Heart left ventricle (tissue), 16 donors: ENCODE results near the gene BIVM. TPM values are rescaled to one million over a fixed set of nuclear protein-coding genes. Genes with fewer than 3 reads are reported as not detected.

Experiments used
- ATAC-seq, 4 donors: fragments of 200-7000 bp; cut with Tn5 transposase; one replicate each; pipeline ENCODE4 v1.9.1; 2020 to 2022; ENCODE audit warnings: moderate library complexity in 4 of 4, mild to moderate bottlenecking in 3 of 4, moderate number of reproducible peaks in 1 of 4
- DNase-seq, 5 donors: peaks; one replicate each; pipeline ENCODE4 v3.0.0-alpha.2; 2020
- H3K27ac ChIP-seq, 12 donors: fragments of 200-600 bp; sonication (generic) in 4 of 12; one replicate each; pipeline versions ENCODE4 v1.5.0 to v1.8.0; 2016 to 2022; ENCODE audit warnings: mild to moderate bottlenecking in 2 of 12
- H3K27me3 ChIP-seq, 9 donors: fragments of 200-600 bp; sonication (generic) in 2 of 9; one replicate each; pipeline versions ENCODE4 v1.5.1 to v1.8.0; 2016 to 2022; ENCODE audit warnings: mild to moderate bottlenecking in 3 of 9
- H3K36me3 ChIP-seq, 9 donors: fragments of 200-600 bp; sonication (generic) in 2 of 9; one replicate each; pipeline versions ENCODE4 v1.5.0 to v1.8.0; 2018 to 2022; ENCODE audit warnings: mild to moderate bottlenecking in 2 of 9
- H3K4me1 ChIP-seq, 12 donors: fragments of 200-600 bp; sonication (generic) in 4 of 12; one replicate each; pipeline versions ENCODE4 v1.5.0 to v1.8.0; 2016 to 2022; ENCODE audit warnings: mild to moderate bottlenecking in 3 of 12
- H3K4me3 ChIP-seq, 12 donors: fragments of 200-600 bp; sonication (generic) in 4 of 12; one replicate each; pipeline versions ENCODE4 v1.5.0 to v1.8.0; 2017 to 2022; ENCODE audit warnings: mild to moderate bottlenecking in 9 of 12, moderate library complexity in 4 of 12
- H3K9me3 ChIP-seq, 12 donors: fragments of 200-600 bp; sonication (generic) in 4 of 12; one replicate each; pipeline versions ENCODE4 v1.5.0 to v1.8.0; 2016 to 2022; ENCODE audit warnings: mild to moderate bottlenecking in 1 of 12
- CTCF ChIP-seq, 12 donors: fragments of 200-600 bp; sonication (generic) in 4 of 12; IDR thresholded peaks; one replicate each; pipeline versions ENCODE4 v1.5.0 to v1.8.0; 2018 to 2022; ENCODE audit warnings: antibody characterized with exemption in 12 of 12, mild to moderate bottlenecking in 5 of 12
- POLR2A ChIP-seq, 2 donors: fragments of 450-650 bp; IDR thresholded peaks; one replicate each; pipeline ENCODE4 v1.6.1; 2017; ENCODE audit warnings: antibody characterized with exemption in 2 of 2, mild to moderate bottlenecking in 2 of 2, moderate library complexity in 2 of 2
- WGBS, 4 donors: extraction: QIAGEN DNeasy Blood & Tissue Kit in 2 of 4; methylation state at CpG; one replicate each; pipeline versions ENCODE4 v1.1.5 to v1.1.7; 2013 to 2018; 5-methylcytosine and 5-hydroxymethylcytosine counted together
- intact Hi-C, 10 donors: fragments of 100-400 bp; cut with DNase I; formaldehyde crosslinking; loops; one replicate each; pipeline versions ENCODE4 v1.11.1 to v1.14.2; 2022
- polyA plus RNA-seq, 2 donors: library from polyadenylated mRNA; stranded (reverse); fragments of 200-250 nt; gene quantifications; one replicate each; pipeline ENCODE4 v1.2.3, GENCODE V29; 2013
- total RNA-seq, 9 donors: library from RNA; depleted of rRNA in 2 of 9; stranded (reverse); fragments of >200 nt in 2 of 9; fragmentation: NEBNext Ultra II Directional in 3 of 9; extraction: Animal tissue kit (Norgen Biotek cat#: 25700) in 3 of 9; gene quantifications; one replicate each; pipeline versions ENCODE4 v1.1.0 to v1.2.4, GENCODE V29; 2016 to 2023
- donor health status: ischemic (EF 13 %, LVEDD 7.1; RV severe dilation, severe dysfunction).
- donor health status: healthy with polysubstance abuse.
- donor health status: DM: no; HTN: yes; CAD: no.
- donor health status: DM: no; HTN: no; CAD: no.
- donor health status: ischemic (EF 25% LVEDD 6.9; RV normal size, moderate dysfunction).
- donor health status: ischemic (EF 25% LVEDD 5.7; RV mildly dilated, moderate dysfunction).
- donor health status: healthy.
- donor health status: DM: yes; HTN: yes; CAD: no.
- donor health status: ischemic (EF 35%, LVEDD 5.7; RV mildly dilated, moderate dysfunction).
- donor health status: nonischemic (EF 11% LVEDD 7.7; RV severe dilation, severe dysfunction).
- donor health status: DM: yes; HTN: yes; CAD: no.
- donor health status: PGD.
- donor health status: ischemic (EF 29% LVEDD 5.4; RV normal size, mild dysfunction).
- donor health status: nonischemic (EF 23%, LVEDD 6.1; RV moderate dilation, normal function).

Gene BIVM
- total and polyA plus RNA-seq, 11 donors, result 10.3 to 35.7 (median 24.5) TPM

GRCh38 chr13:102862624-102863210 lies 63.8 kb downstream of the BIVM start:
- Histone ChIP-seq H3K27me3 (no peaks in the 10 kb centered on the region), H3K9me3 (peaks cover 0 to 7% (median 0%) of the 10 kb centered on the region in 12 donors), H3K36me3 (peaks cover 6 to 100% (median 98%) of the 10 kb centered on the region in 9 donors), H3K4me3 (no peak overlapping the region), H3K4me1 (peaks cover 0 to 6% (median 5%) of the 10 kb centered on the region in 12 donors), H3K27ac (no peak overlapping the region)
- ATAC-seq (no peak), DNase-seq (no peak)
- intact Hi-C loops, result no loop called here
- no peak for TF ChIP-seq CTCF (IDR thresholded peaks at IDR 0.05)
- no peak for TF ChIP-seq POLR2A (IDR thresholded peaks at IDR 0.05)
- 84 to 88% (median 86%) methylated on average over 13 of the region's 13 CpGs for WGBS, 4 donors

- H3K4me3 ChIP-seq, result no peak overlapping the region
- H3K9me3 ChIP-seq, result peaks cover 0 to 7% (median 0%) of the 10 kb centered on the region in 12 donors
- no peaks in the 10 kb centered on the region for H3K27me3 ChIP-seq
- 43 to 60% (median 51%) methylated on average over 4 of the region's 4 CpGs for WGBS, 4 donors
- DNase-seq, result peak in 3 of 5 donors; percentile 23 to 63 (median 49)
- intact Hi-C loops, result no loop called here
- peaks cover 0 to 6% (median 5%) of the 10 kb centered on the region in 12 donors for H3K4me1 ChIP-seq
- H3K36me3 ChIP-seq, result peaks cover 6 to 100% (median 98%) of the 10 kb centered on the region in 9 donors
- ATAC-seq, result peak; percentile 91 to 92 (median 92)
- no peak overlapping the region for H3K27ac ChIP-seq
- TF ChIP-seq POLR2A (IDR thresholded peaks at IDR 0.05) (no peak), CTCF (IDR thresholded peaks at IDR 0.05) (no peak)
These were observed 64.7 kb downstream of the BIVM start for GRCh38 chr13:102863590-102863989.

GRCh38 chr13:102868366-102868936 lies 69.5 kb downstream of the BIVM start:
- intact Hi-C loops, result loop anchor here in 1 of 10 donors (5.0 kb wide), 1 partner anchor 49 kb away; no protein-coding TSS in a partner anchor
- DNase-seq (no peak), ATAC-seq (no peak)
- Histone ChIP-seq H3K36me3 (peaks cover 2 to 95% (median 78%) of the 10 kb centered on the region in 9 donors), H3K4me3 (no peak overlapping the region), H3K27ac (no peak overlapping the region), H3K9me3 (peaks cover 0 to 7% (median 0%) of the 10 kb centered on the region in 12 donors), H3K27me3 (no peaks in the 10 kb centered on the region), H3K4me1 (peaks cover 0 to 30% (median 14%) of the 10 kb centered on the region in 12 donors)
- 82 to 86% (median 84%) methylated on average over 5 of the region's 5 CpGs for WGBS, 4 donors
- TF ChIP-seq CTCF (IDR thresholded peaks at IDR 0.05) (no peak), POLR2A (IDR thresholded peaks at IDR 0.05) (no peak)

- ATAC-seq, result peak in 3 of 4 donors; percentile 11 to 19 (median 15)
- no peak for DNase-seq
- no peaks in the 10 kb centered on the region for H3K27me3 ChIP-seq
- no peak overlapping the region for H3K4me3 ChIP-seq
- TF ChIP-seq POLR2A (IDR thresholded peaks at IDR 0.05), result no peak
- TF ChIP-seq CTCF (IDR thresholded peaks at IDR 0.05), result no peak
- intact Hi-C loops, result loop anchor here in 1 of 10 donors (5.0 kb wide), 1 partner anchor 47 kb away; no protein-coding TSS in a partner anchor
- peaks cover 0 to 27% (median 12%) of the 10 kb centered on the region in 12 donors for H3K4me1 ChIP-seq
- 48 to 62% (median 55%) methylated on average over 5 of the region's 5 CpGs for WGBS, 4 donors
- H3K9me3 ChIP-seq, result no peaks in the 10 kb centered on the region
- peaks cover 2 to 98% (median 81%) of the 10 kb centered on the region in 9 donors for H3K36me3 ChIP-seq
- no peak overlapping the region for H3K27ac ChIP-seq
These were observed 71.2 kb downstream of the BIVM start for GRCh38 chr13:102869948-102870676.
